Adrenal gland (tissue), 12 donors: ENCODE measurements around the gene CFAP221. TPM values are rescaled to one million over a fixed set of nuclear protein-coding genes. Genes with fewer than 3 reads are reported as not detected.
A peak's percentile ranks its signal among the peaks of the same experiment; 100 is the strongest.

Experiments used
- DNase-seq, 7 donors: peaks; one replicate each; pipeline ENCODE4 v3.0.0-alpha.2; 2019 to 2020
- H3K27ac ChIP-seq, 5 donors: fragments of 200-600 bp; sonication (generic) in 4 of 5; 1 replicate in 3 of 5; 2 replicates in 2 of 5; pipeline versions ENCODE4 v1.5.1 to v1.8.0; 2016 to 2020; ENCODE audit warnings: mild to moderate bottlenecking in 1 of 5
- H3K27me3 ChIP-seq: fragments of 200-600 bp; 2 replicates; pipeline ENCODE4 v1.8.0; 2021
- H3K36me3 ChIP-seq, 2 donors: fragments of 200-600 bp; replicated peaks in 1 of 2; 1 replicate in 1 of 2; 2 replicates in 1 of 2; pipeline versions ENCODE4 v1.5.1 to v1.8.0; 2018 to 2022
- H3K4me1 ChIP-seq, 2 donors: fragments of 200-600 bp; replicated peaks in 1 of 2; 1 replicate in 1 of 2; 2 replicates in 1 of 2; pipeline versions ENCODE4 v1.5.1 to v1.8.0; 2018 to 2021
- H3K4me3 ChIP-seq, 4 donors: fragments of 200-600 bp; sonication (generic) in 3 of 4; one replicate each; pipeline ENCODE4 v1.5.1; 2016 to 2018
- H3K9me3 ChIP-seq, 3 donors: fragments of 200-600 bp; sonication (generic) in 1 of 3; replicated peaks in 1 of 3; 1 replicate in 2 of 3; 2 replicates in 1 of 3; pipeline versions ENCODE4 v1.5.1 to v1.8.0; 2016 to 2021
- CTCF ChIP-seq, 6 experiments: fragments of 450-650 bp in 4 of 6; fragments of 200-600 bp in 2 of 6; sonication (generic) in 1 of 6; IDR thresholded peaks; 1 replicate in 5 of 6; 2 replicates in 1 of 6; pipeline versions ENCODE4 v1.5.1 to v1.8.0; 2016 to 2021; ENCODE audit warnings: antibody characterized with exemption in 6 of 6, mild to moderate bottlenecking in 2 of 6, moderate library complexity in 1 of 6
- POLR2A ChIP-seq, 2 donors: fragments of 450-650 bp; IDR thresholded peaks; one replicate each; pipeline ENCODE4 v1.6.1; 2017; ENCODE audit warnings: antibody characterized with exemption in 2 of 2, mild to moderate bottlenecking in 2 of 2, moderate library complexity in 1 of 2
- WGBS, 4 donors: extraction: QIAGEN DNeasy Blood & Tissue Kit in 2 of 4; methylation state at CpG; one replicate each; pipeline versions ENCODE4 v1.1.5 to v1.1.7; 2013 to 2017; 5-methylcytosine and 5-hydroxymethylcytosine counted together
- intact Hi-C, 2 donors: fragments of 100-400 bp; cut with DNase I; formaldehyde crosslinking; loops; one replicate each; pipeline versions ENCODE4 v1.14.1 to v1.15.0; 2022 to 2023
- polyA plus RNA-seq, 3 donors: library from polyadenylated mRNA; stranded (reverse); fragments of 200-250 nt in 2 of 3; fragments of 350-450 nt in 1 of 3; fragmentation: Illumina TruSeq in 1 of 3; extraction: RNeasy Lipid Tissue Mini Kit (QIAGEN cat#74804) in 1 of 3; gene quantifications; one replicate each; pipeline ENCODE4 v1.2.3, GENCODE V29; 2013 to 2014
- total RNA-seq, 9 donors: library from RNA; depleted of rRNA in 4 of 9; stranded (reverse); fragments of >200 nt in 4 of 9; fragments of 120-200 nt in 1 of 9; fragmentation: NEBNext Ultra II Directional in 1 of 9; extraction: Animal tissue kit (Norgen Biotek cat#: 25700) in 1 of 9; gene quantifications; one replicate each; pipeline versions ENCODE4 v1.1.0 to v1.2.4, GENCODE V29; 2013 to 2023
- donor health status: healthy with polysubstance abuse.
- donor health status: Bipolar disorder and iron deficiency.
- donor health status: DM: yes; HTN: yes; CAD: no.
- donor health status: DM: no; HTN: no; CAD: no.
- donor health status: DM: no; HTN: no; CAD: no.
- donor health status: DM: yes; HTN: yes; CAD: no.

CFAP221 gene
- total and polyA plus RNA-seq, 12 donors = 1.1 to 14.0 (median 4.4) TPM

GRCh38 chr2:119702918-119703401 lies 158.7 kb downstream of the CFAP221 start:
- H3K36me3 ChIP-seq = no peaks in the 10 kb centered on the region
- intact Hi-C loops = loop anchor here in 1 of 2 donors (10.0 kb wide), 1 partner anchor 472 kb away; no protein-coding TSS in a partner anchor
- 18 to 67% (median 22%) methylated on average over 3 to 13 of the region's 13 CpGs for WGBS, 4 donors
- no peak overlapping the region for H3K4me3 ChIP-seq
- H3K27me3 ChIP-seq = no peaks in the 10 kb centered on the region
- H3K9me3 ChIP-seq = no peaks in the 10 kb centered on the region
- H3K4me1 ChIP-seq = peaks cover 0 to 4% of the 10 kb centered on the region in 2 donors
- DNase-seq = peak; percentile 60 to 81 (median 71)
- no peak overlapping the region for H3K27ac ChIP-seq
- no peak for TF ChIP-seq POLR2A (IDR thresholded peaks at IDR 0.05)
- peak; percentile 71 to 97 (median 92) for TF ChIP-seq CTCF (IDR thresholded peaks at IDR 0.05)

GRCh38 chr2:119703526-119703925 lies 159.3 kb downstream of the CFAP221 start:
- TF ChIP-seq CTCF (IDR thresholded peaks at IDR 0.05) (no peak), POLR2A (IDR thresholded peaks at IDR 0.05) (no peak)
- intact Hi-C loops = loop anchor here in 1 of 2 donors (10.0 kb wide), 1 partner anchor 471 kb away; no protein-coding TSS in a partner anchor
- H3K4me3 ChIP-seq = no peak overlapping the region
- H3K36me3 ChIP-seq = no peaks in the 10 kb centered on the region
- 68 to 83% (median 73%) methylated on average over 5 of the region's 5 CpGs for WGBS, 4 donors
- no peak overlapping the region for H3K27ac ChIP-seq
- H3K4me1 ChIP-seq = peaks cover 0 to 4% of the 10 kb centered on the region in 2 donors
- H3K27me3 ChIP-seq = no peaks in the 10 kb centered on the region
- no peaks in the 10 kb centered on the region for H3K9me3 ChIP-seq
- DNase-seq = no peak

GRCh38 chr2:119704670-119705120 lies 160.4 kb downstream of the CFAP221 start:
- Histone ChIP-seq H3K27me3 (no peaks in the 10 kb centered on the region), H3K9me3 (no peaks in the 10 kb centered on the region), H3K36me3 (no peaks in the 10 kb centered on the region), H3K27ac (no peak overlapping the region), H3K4me1 (peaks cover 0 to 4% of the 10 kb centered on the region in 2 donors), H3K4me3 (no peak overlapping the region)
- WGBS, 4 donors = 25 to 58% (median 47%) methylated on average over 2 of the region's 2 CpGs
- TF ChIP-seq CTCF (IDR thresholded peaks at IDR 0.05) (no peak), POLR2A (IDR thresholded peaks at IDR 0.05) (no peak)
- DNase-seq = no peak
- intact Hi-C loops = loop anchor here in 1 of 2 donors (10.0 kb wide), 1 partner anchor 470 kb away; no protein-coding TSS in a partner anchor

- Histone ChIP-seq H3K9me3 (no peaks in the 10 kb centered on the region), H3K36me3 (no peaks in the 10 kb centered on the region), H3K27ac (no peak overlapping the region), H3K4me3 (no peak overlapping the region), H3K4me1 (no peaks in the 10 kb centered on the region), H3K27me3 (no peaks in the 10 kb centered on the region)
- no peak for TF ChIP-seq CTCF (IDR thresholded peaks at IDR 0.05)
- no peak for TF ChIP-seq POLR2A (IDR thresholded peaks at IDR 0.05)
- 55 to 79% (median 69%) methylated on average over 6 to 8 of the region's 8 CpGs for WGBS, 4 donors
- DNase-seq = no peak
- intact Hi-C loops = loop anchor here in 1 of 2 donors (10.0 kb wide), 1 partner anchor 469 kb away; no protein-coding TSS in a partner anchor
These were observed 162.0 kb downstream of the CFAP221 start for GRCh38 chr2:119706221-119706620.

Other genes with a start within 250 kb of the CFAP221 start
- 10 to 100 TPM in 7 of 9 donors, 1 to 10 TPM in 2; 2.2 to 22.8 (median 16.8) TPM for gene C2orf76, start 177.6 kb upstream of the CFAP221 start, total RNA-seq
- gene C2orf76, start 177.6 kb upstream of the CFAP221 start, polyA plus RNA-seq = 10 to 100 TPM; 13.0 to 47.4 (median 25.5) TPM
- gene DBI, start 177.5 kb upstream of the CFAP221 start, total RNA-seq = 100 to 1,000 TPM in 3 of 9 donors, 10 to 100 TPM in 6; 32.3 to 130 (median 91.8) TPM
- gene DBI, start 177.5 kb upstream of the CFAP221 start, polyA plus RNA-seq = 100 to 1,000 TPM; 239 to 367 (median 242) TPM
- 10 to 100 TPM in 8 of 9 donors, 1 to 10 TPM in 1; 5.5 to 31.8 (median 18.4) TPM for gene TMEM37, start 112.6 kb upstream of the CFAP221 start, total RNA-seq
- gene TMEM37, start 112.6 kb upstream of the CFAP221 start, polyA plus RNA-seq = 1 to 10 TPM; 6.9 to 8.5 (median 7.2) TPM
- 1 to 10 TPM in 1 of 9 donors, under 1 TPM in 3, not detected in 5; 0.33 to 1.6 (median 0.44) TPM for gene SCTR, start 20.0 kb upstream of the CFAP221 start, total RNA-seq
- gene SCTR, start 20.0 kb upstream of the CFAP221 start, polyA plus RNA-seq = 1 to 10 TPM in 2 of 3 donors, under 1 TPM in 1; 0.35 to 8.3 (median 4.4) TPM
- 10 to 100 TPM in 6 of 9 donors, 1 to 10 TPM in 3; 3.8 to 25.8 (median 13.9) TPM for gene TMEM177, start 134.8 kb downstream of the CFAP221 start, total RNA-seq
- gene TMEM177, start 134.8 kb downstream of the CFAP221 start, polyA plus RNA-seq = 10 to 100 TPM in 1 of 3 donors, 1 to 10 TPM in 2; 3.9 to 14.4 (median 7.4) TPM
- 10 to 100 TPM; 28.8 to 56.5 (median 41.1) TPM for gene PTPN4, start 215.5 kb downstream of the CFAP221 start, total RNA-seq
- 10 to 100 TPM in 1 of 3 donors, 1 to 10 TPM in 2; 5.2 to 18.9 (median 5.4) TPM for gene PTPN4, start 215.5 kb downstream of the CFAP221 start, polyA plus RNA-seq